Glomerular endothelial cell (primary cell): Measurements from ENCODE around the gene KRT6A. TPM values are rescaled to one million over a fixed set of nuclear protein-coding genes. Genes with fewer than 3 reads are reported as not detected.

Source experiments
- DNase-seq: peaks from one replicate; pipeline ENCODE4 v3.0.0-alpha.2; 2011; ENCODE audit warnings: low read depth, low spot score; ENCODE audit errors: extremely low read depth
- total RNA-seq: library from RNA; depleted of rRNA; stranded (reverse); fragments of >200 nt; gene quantifications from 2 replicates; pipeline ENCODE4 v1.2.3, GENCODE V29; 2015

The KRT6A gene
- not detected in 2 replicates for total RNA-seq

DNA sequence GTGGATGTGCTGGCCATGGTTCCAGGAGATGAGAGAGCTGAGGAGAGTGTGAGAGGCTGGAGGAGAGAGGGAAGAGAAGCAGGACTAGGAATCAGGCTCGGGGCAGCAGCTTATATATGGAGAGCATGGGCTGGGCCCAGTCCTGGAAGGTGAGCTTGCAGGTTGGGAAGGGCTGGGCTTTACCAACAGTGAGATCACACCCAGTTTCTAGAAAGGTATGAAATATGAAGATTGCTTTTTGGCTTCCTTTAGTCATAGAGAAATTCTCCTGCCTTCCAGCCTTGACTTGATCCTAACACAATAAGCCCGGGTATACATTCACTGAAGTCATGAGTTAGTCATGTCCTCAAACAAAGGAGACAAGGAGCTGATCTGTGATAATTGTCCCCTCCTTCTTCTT, at the start of gene KRT6A:
TSS of gene KRT6A (minus strand) at position 86 of the 400 bp plus-strand sequence. CDS start at position 17, 69 bp downstream.
- DNase-seq, result no peak

DNA sequence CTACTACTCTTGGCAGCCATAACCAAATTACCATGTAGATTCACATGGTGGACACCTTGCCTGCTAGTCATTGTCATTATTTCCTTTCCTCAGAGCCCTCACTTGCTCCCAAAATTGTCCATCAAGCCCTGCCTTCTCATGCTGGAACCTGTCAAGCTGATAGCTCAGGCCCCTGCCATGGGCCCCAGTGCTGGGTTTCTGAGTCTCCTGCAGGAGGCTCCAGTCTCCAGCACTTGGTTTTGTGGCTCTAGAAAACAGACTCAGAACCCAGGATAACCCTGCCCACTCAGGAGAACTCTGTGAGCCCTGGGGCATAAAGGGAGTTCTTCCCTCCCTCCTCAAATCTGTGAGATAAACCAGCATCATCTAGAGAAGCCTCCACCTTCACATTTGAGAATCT, 49.1 kb upstream of the KRT6A start:
- no peak for DNase-seq

DNA sequence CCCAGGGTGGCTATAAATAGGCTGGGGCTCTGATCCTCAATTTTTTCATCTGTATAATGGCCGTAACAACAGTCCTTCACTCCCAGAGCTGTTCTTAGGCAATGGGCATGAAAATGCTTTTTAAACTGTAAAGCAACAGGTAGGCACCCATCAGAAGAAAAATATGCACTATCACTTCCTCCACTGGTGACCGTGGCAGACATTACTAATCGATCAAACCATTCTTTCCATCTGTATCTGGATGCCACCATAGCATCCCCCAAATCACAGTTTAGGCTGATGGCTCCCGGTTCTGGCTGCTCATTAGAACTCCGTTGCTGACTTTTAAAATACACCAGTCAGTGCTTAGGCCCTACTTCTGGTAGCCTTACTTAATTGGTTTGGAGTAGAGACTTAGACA, 48.7 kb upstream of the KRT6A start:
- no peak for DNase-seq

GRCh38 chr12:52540531-52540930, 47.5 kb upstream of the KRT6A start:
- DNase-seq, result no peak

GRCh38 chr12:52539821-52540173, 46.7 kb upstream of the KRT6A start:
- DNase-seq, result no peak

DNA sequence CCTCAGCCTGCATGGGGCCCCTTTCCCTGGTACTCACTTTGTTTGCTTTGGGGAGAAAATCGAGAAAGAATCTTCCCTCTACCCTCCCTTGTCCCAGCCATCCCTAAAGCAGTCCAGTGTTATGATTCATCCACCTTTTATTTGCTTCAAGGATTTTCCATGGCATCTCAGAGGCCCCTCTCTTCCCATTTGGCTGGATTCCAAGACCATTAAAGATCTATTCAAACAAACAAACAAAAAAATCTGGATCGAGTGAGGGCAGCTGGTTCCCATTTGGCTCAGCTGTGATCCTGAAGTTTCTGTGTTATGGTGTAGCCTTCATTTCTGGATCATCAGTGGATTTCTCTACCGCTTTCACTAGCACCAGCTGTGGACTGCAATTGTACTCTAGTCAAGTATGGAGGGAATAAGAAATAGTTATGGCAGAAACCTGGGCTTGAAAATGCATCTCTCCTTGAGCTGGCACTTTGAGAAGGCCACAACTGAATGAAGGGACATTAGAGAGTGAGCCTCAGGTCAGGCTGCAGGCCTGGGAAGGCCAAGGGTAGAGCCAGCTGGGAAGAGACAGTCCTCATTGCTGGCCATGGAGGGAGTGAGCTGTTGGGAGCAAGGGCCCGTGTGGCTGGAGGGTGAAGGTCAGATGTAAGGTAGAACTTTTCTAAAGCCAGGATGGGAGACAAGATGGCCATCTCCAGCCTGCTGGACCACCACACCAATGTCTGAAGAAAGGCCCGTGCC, 46.2 kb upstream of the KRT6A start:
- DNase-seq, result no peak

GRCh38 chr12:52537101-52537500, 44.0 kb upstream of the KRT6A start:
- no peak for DNase-seq

DNA sequence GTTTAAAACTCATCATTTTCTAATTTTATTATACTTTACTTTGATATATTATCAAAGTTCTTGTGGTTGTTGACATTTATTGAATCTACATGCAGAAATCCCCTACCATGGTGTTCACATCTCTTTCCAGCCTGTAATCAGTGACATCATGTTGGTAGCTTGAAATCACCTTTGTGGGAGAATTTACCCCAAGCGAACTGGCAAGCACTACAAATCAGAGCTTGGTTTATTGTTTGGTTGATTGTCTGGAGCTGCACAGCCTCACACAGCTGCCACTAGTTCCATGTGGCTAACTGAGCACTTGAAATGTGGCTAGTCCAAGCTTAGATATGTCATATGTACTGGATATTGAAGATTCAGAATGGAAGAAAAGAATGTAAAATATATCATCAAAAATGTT, 42.5 kb upstream of the KRT6A start:
- no peak for DNase-seq

DNA sequence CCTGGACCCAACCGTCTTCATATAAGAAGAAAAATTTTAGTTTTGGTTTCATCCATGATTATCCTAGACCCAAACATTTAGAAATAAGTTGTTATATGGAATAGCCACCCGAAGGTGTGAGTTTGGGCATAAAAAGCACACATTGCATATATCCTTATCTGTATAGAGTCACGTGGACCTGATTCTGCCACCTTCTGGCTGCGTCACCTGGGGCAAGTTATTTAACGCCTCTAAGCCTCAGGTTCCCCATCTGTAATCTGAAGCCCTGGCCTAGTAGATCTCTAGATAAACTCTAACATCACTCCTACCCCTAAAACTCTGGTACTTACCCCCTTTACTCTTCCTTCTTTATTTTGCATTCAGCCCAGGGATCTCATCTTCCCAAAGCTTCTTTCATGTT, 41.4 kb upstream of the KRT6A start:
- no peak for DNase-seq

- no peak for DNase-seq
Observed at GRCh38 chr12:52533686-52534470, 40.8 kb upstream of the KRT6A start.

DNA sequence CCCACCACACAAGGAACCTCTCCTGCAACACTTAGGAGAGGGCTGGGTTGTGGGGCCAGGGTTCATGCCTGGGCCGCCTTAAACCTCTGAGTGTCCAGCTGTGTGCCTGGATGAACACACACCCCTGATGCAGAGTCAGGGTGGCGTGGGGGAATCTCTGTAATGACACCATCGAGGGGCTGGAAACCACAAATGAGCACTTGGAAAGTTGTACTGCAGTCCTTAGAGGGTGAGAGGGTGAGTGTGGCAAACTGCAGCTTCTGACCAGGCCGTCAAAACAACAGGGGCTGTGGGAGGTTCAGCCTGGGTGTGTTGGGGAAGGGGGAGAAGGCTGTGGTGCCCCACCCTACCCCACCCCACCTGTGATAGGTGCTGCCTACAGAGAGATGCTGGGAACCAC, 39.6 kb upstream of the KRT6A start:
- no peak for DNase-seq

DNA sequence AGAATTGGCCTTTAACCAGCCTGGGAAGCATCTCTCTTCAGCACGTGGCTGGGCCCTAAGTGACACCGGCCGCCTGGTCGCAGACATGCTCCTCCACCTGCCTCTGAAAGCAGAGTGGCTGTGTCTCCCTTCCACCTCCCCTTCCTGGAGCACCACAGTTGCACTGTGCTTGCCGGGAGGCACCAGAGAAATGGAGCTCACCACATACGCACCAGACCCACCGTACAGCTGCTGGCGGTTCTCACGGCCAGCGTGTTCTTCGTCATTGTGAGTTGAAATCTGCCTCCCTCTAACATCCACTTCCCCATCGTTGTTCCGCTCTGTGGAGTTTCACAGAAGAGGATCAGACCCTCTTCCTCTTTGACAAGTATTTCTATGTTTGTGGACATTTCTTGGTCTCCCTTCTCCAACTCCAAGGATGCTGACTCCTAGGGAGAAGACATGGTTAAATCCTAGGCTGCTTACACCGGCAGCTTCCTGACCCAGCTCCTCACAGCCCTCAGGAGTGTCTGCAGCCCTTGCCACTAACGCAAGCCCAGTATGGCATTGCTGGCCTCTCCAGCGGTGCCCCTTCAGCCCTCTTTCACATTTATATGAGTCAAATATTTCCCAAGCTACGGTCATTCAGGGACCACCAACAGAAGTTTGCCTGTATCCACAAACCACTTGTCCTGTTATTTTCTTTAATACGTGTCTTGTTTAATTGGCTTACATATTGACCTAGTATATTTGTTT, 38.7 kb upstream of the KRT6A start:
- no peak for DNase-seq

- no peak for DNase-seq
Observed at GRCh38 chr12:52530905-52531304, 37.8 kb upstream of the KRT6A start.

- no peak for DNase-seq
Observed at GRCh38 chr12:52530366-52530765, 37.3 kb upstream of the KRT6A start.

DNA sequence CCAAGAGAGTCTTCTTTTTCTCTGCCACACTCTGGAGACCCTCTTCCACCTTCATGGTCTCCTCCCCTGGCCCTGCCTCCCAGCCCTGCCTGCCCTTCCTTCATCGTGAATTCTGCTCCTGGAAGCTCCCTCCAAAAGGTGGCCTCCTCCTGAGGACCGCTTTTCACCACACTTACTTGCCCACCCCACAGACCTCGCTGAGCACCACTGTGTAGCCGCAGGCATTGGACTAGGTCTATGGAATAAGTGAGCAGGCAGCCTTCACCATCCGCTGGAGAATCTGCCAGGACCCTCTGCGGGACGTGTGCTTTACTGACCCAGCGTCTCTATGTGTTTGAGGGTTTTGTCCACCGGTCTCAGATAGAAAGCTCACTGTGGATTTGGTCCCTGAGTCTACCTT, 36.8 kb upstream of the KRT6A start:
- no peak for DNase-seq

- no peak for DNase-seq
Observed at GRCh38 chr12:52529417-52529816, 36.4 kb upstream of the KRT6A start.

DNA sequence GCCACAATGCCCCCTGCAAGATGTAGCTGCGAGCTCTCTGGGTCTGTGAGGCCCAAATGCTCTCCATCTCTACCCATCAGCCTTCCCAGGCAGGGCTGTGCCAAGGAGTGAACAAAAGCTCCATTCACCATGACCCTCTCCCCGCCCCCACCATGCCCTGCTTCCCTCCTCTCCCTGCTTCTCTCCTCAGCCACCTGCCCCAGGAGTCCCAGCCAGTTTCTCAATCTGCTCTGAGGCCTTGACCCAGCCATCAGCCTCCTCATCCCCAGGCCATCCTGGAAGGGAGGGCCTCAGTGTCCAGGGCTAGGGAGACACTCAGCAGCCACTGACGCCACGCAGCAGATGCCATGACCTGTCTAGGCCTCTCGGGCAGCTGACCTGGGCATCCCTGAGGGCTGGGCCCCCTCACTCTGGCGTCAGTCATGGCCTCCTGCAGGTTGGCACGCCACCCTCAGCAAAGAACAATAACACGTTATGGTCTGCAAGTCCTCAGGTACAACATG, 35.6 kb upstream of the KRT6A start:
- DNase-seq, result no peak

- DNase-seq, result no peak
Observed at GRCh38 chr12:52527121-52527800, 34.2 kb upstream of the KRT6A start.

DNA sequence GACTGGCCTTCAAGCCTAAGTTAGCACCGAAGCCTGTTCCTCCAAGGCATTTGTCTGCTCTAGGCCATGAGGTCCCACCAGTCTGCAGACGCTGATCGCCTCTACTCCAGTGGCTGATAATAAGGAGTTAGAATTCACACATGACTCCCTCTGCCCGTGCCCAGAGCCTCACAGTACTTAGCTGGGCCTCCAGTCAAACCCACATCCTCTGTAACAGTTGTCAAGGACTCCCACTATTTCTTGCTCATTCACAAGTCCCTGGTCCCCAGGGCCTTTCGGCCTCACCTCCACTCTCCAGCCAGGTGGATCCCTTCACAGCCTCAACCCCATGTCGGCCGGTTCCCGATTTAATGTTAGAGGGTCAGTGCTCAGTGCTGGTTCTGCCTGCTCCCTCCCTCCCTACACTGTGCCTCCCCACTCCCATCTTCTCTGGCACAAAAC, 33.5 kb upstream of the KRT6A start:
- DNase-seq, result no peak

DNA sequence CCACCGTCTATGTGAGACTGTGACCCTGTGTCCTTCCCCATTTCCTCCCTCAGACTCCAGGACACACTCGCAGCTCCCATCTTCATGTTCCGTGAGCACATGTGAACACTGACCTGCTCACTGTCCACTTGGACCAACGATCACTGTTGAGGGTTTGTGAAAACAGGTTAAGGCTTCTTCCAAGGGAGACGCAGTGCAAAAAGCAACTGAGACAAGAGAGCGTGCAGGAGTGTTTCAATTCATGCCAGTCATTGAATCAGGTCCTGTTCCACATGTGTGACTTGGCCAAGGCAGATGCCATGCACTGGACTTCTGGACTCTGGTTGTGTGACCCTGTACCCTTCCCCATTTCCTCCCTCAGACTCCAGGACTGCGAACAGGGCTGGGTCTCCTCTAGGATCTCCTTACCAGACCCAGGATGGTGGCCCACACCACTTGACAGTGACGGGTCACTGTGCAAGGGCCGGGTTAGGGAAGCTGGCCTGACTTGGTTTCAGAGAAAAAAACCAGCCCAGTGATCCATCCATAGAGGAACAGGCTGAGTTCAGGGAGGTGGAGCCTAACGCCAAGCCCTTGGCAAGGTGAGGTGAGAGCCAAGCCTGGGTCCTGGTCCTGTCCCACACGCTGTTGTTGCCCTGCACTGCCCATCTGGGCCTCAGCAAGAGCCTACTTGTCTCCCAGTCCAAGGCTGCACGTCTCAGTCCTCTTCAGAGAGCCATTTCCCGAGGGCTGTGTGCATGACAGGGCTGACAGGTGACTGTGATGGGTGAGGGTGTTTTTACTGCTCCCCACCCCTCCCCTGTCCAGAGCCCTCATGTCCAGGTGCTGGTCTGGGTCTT, 32.8 kb upstream of the KRT6A start:
- DNase-seq, result no peak
